HG02938 (cell line): ENCODE measurements around the gene ZBTB46.

ENCODE experiments used
- ATAC-seq: cut with Tn5 transposase; IDR thresholded peaks from one replicate; pipeline ENCODE4 v1.9.1; 2021; ENCODE audit warnings: mild to moderate bottlenecking, moderate library complexity; ENCODE audit not compliant: unreplicated experiment

Gene ZBTB46

GRCh38 chr20:63768591-63769515 lies 62.2 kb downstream of the ZBTB46 start:
- ATAC-seq, result no peak

- ATAC-seq, result no peak
Observed at GRCh38 chr20:63767886-63768285, 63.2 kb downstream of the ZBTB46 start.

- ATAC-seq, result no peak
Observed at GRCh38 chr20:63767456-63767855, 63.6 kb downstream of the ZBTB46 start.

- no peak for ATAC-seq
Observed at GRCh38 chr20:63766695-63767426, 64.2 kb downstream of the ZBTB46 start.

GRCh38 chr20:63765902-63766301 lies 65.2 kb downstream of the ZBTB46 start:
- no peak for ATAC-seq

DNA sequence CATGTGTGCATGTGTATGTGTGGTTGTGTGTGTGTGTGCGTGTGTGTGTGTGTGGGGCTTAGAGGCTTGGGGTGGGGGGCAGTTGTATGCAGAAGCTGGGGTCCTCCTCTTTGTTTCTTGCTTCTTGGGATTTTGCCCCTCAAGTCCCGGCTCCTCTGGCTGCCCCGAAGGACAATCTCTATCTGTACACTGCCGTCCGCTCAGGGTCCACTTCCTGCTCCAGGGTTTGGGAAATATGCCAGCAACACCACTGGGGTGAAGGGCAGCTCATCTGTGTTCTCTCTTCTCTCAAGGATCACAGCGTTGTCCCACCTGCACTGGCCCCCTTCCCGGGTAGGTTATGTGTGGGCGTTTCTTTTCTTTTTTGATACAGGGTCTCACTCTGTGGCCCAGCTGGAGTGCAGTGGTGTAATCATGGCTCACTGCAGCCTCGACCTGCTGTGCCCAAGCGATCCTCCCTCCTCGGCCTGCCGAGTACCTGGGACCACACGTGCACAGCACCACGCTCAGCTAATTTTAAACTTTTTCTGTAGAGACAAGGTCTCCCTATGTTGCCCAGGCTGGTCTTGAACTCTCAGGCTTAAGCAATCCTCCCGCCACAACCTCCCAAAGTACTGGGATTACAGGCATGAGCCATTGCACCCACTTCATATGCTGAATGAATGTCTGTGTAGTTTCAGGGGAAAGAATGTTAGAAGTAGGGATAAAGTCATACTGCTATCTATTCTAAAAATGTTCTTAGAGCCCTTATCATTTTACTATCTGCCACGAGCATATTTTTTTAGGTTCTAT lies 65.8 kb downstream of the ZBTB46 start:
- ATAC-seq, result no peak

GRCh38 chr20:63759377-63759901 lies 71.6 kb downstream of the ZBTB46 start:
- no peak for ATAC-seq

GRCh38 chr20:63758152-63758551 lies 72.9 kb downstream of the ZBTB46 start:
- ATAC-seq, result no peak

DNA sequence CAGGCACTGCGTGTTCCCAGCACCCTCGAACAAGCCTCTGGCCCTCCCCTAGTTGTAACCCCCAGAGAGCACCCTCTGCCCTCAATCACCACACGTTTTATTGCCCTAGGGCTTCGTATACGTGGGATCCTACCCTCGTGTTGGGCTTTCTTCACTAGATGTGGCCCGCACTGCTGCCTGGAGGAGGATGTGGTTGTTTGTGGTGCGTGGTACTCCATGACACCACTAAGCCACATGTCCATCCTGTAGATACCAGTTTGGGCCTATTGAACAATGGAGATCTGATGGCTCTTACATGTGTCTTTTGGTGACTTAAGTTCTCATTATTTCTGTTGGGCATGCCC lies 74.4 kb downstream of the ZBTB46 start:
- ATAC-seq, result no peak

- no peak for ATAC-seq
Observed at GRCh38 chr20:63755933-63756647, 75.0 kb downstream of the ZBTB46 start.

- no peak for ATAC-seq
Observed at GRCh38 chr20:63754008-63754407, 77.1 kb downstream of the ZBTB46 start.

GRCh38 chr20:63753381-63753780 lies 77.7 kb downstream of the ZBTB46 start:
- ATAC-seq, result no peak

DNA sequence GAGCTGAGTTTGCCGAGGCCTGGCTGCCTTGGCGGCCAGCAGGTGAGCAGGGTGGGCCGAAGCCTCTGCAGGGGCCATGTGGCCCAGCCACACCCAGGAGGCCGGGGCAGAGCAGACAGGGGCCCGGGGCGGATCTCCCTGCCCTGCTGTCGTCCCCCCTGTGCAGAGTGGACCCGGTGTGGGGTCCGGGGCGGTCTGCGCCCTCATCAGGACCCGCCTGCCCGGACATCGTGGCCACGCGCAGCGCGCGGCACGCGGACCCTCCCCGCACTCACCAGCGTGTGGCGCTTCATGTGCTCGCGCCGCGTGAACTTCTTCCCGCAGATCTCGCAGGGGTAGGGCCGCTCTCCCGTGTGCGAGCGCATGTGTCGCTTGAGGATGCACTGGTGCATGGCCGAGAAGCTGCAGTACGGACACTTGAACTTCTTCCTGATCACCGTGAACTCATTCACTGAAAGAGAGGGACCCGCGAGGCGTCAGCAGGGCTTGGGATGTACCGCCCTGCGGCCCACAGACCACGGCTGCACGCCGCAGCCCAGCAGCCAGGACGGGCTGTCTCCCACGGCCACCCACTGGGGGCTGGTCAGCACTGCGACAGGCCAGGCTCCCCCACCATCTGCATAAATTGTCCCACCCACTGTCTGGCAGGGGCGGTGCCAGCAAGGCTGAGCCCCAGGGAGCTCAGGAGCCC lies 78.5 kb downstream of the ZBTB46 start:
- ATAC-seq, result no peak

GRCh38 chr20:63751471-63752271 lies 79.4 kb downstream of the ZBTB46 start:
- ATAC-seq, result no peak

DNA sequence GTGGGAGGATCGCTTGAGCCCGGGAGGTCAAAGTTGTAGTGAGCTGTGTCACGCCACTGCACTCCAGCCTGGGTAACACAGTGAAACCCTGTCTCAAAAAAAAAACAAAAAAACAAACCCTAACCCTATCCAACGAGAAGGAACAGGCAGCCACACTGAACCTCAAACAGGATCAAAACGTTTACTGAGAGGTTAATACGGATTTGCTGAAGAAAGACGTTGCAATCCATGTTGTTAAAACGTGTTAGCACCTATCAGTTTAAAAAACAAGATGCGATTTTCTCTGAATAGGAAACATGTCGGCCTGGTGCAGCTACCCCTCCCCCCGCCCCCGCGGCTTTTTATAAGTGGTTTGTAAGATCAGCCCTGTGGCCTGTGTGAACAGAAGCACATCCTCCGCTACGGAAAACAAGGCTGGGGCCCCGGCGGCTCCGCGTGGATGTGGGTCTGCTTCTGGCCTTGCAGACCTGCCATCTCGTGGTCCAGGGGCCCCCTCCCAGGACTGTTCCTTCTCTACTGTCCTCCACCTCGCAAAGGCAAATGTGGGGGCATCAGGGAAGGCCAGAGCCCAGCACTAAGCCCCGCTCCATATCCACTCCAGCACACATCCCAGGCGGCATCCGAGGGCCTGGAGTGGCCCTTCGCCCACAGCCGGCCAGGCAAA lies 80.1 kb downstream of the ZBTB46 start:
- no peak for ATAC-seq

DNA sequence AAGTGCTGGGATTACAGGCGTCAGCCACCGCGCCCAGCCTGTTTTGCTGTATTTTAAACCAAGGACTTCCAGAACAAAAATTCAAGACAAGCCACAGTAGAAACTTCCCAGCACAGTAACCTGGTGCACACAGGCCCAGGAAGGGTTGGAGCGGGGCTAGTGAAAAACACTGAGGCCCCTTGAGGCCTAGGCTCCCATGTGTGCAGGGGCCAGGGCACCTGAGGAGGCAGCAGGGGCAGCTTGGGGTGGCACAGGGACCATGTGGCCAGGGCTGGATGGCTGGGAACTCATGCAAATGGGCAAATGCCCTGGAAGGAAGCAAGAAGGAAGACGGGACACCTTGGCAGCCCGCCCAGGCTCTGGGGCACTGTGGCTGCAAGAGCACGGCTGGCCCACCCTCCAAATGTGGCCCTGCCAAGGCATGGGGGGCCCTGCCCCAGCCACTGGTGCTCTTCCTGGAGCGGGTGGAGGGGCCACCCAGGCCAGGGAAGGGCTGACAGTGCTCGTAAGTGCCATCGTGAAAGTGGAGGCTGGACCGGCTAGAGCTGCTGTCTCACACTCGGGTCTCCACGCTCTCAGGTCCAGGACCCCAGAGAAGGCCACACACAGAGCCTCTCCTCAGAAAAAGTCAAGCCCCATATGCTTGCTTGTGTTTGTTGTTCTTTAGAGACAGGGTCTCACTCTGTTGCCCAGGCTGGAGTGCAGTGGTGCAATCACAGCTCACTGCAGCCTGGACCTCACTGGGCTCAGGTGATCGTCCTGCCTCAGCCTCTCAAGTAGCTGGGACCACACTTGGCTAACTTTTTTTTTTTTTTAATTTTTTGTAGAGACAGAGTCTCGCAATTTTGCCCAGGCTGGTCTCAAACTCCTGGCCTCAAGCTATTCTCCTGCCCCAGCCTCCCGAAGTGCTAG lies 81.2 kb downstream of the ZBTB46 start:
- no peak for ATAC-seq

DNA sequence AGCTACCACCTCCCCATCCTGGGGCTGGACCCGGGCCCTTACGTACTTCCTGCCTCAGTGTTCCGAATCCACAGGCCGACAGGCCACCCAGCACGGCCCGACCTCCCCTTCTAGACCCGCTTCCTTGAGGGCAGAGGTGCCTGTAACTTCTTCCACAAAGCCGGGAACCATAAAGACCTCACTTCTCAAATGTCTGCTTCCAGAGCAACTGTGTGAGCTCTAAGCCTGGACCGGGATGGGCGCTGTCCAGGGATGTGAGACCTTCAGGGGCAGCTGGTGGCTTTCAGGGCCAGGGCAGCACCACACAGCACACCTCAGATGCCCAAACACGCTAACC lies 82.2 kb downstream of the ZBTB46 start:
- ATAC-seq, result no peak
